H1 (cell line): ENCODE measurements around the gene NR5A1. TPM values are rescaled to one million over a fixed set of nuclear protein-coding genes. Genes with fewer than 3 reads are reported as not detected.

Experiments
- CTCF ChIA-PET: fragments of 300-600 bp; sonication (Branson Sonifier 250); formaldehyde crosslinking; loops from one replicate; lab custom pipeline; 2021; ENCODE audit not compliant: partially characterized antibody; lab: Charles Lee
- POLR2A ChIA-PET: fragments of 300-600 bp; sonication (Branson Sonifier 250); formaldehyde crosslinking; loops from one replicate; lab custom pipeline; 2021; ENCODE audit warnings: inconsistent platforms; ENCODE audit not compliant: partially characterized antibody; lab: Charles Lee
- DNase-seq, 2 experiments: peaks; one replicate each; pipeline versions ENCODE4 v3.0.0 to v3.0.0-alpha.2; 2010 to 2022; ENCODE audit warnings: low spot score in 2 of 2, low read depth in 1 of 2, mixed read lengths in 1 of 2
- FAIRE-seq: peaks from 2 replicates; lab custom pipeline; 2011; peaks lifted over from hg19 to GRCh38; lab: Jason Lieb, UNC
- H2AFZ ChIP-seq: 2 replicates; pipeline ENCODE4 v1.8.1; 2012; ENCODE audit warnings: low read length, inconsistent platforms
- H2AK5ac ChIP-seq: 2 replicates; pipeline ENCODE4 v1.6.1; 2013; ENCODE audit warnings: low read depth, low read length
- H2BK120ac ChIP-seq: replicated peaks from 2 replicates; pipeline ENCODE3; 2013; ENCODE audit warnings: low read depth, low read length, inconsistent platforms
- H2BK12ac ChIP-seq: 2 replicates; pipeline ENCODE4 v1.6.1; 2013; ENCODE audit warnings: low read depth, low read length
- H2BK15ac ChIP-seq: 2 replicates; pipeline ENCODE4 v1.6.1; 2013; ENCODE audit warnings: low read length
- H2BK20ac ChIP-seq: 2 replicates; pipeline ENCODE4 v1.6.1; 2013; ENCODE audit warnings: low read length
- H2BK5ac ChIP-seq: 2 replicates; pipeline ENCODE4 v1.6.1; 2013; ENCODE audit warnings: low read depth, low read length
- H3K14ac ChIP-seq: 2 replicates; pipeline ENCODE4 v1.6.1; 2013; ENCODE audit warnings: inconsistent platforms; ENCODE audit not compliant: insufficient read length
- H3K18ac ChIP-seq: 2 replicates; pipeline ENCODE4 v1.6.1; 2013; ENCODE audit warnings: low read length; ENCODE audit errors: extremely low read depth
- H3K23ac ChIP-seq: 2 replicates; pipeline ENCODE4 v1.6.1; 2013; ENCODE audit warnings: inconsistent platforms; ENCODE audit not compliant: insufficient read length
- H3K23me2 ChIP-seq: 2 replicates; pipeline ENCODE4 v1.6.1; 2013; ENCODE audit warnings: low read depth, low read length
- H3K27ac ChIP-seq: 2 replicates; pipeline ENCODE4 v1.6.1; 2011; ENCODE audit warnings: low read depth, low read length, inconsistent platforms
- H3K27me3 ChIP-seq, 4 experiments: replicated peaks in 1 of 4; 1 replicate in 1 of 4; 2 replicates in 3 of 4; pipeline versions ENCODE4 v1.6.1 to v1.8.1; 2011 to 2013; ENCODE audit warnings: low read length in 3 of 4, mild to moderate bottlenecking in 3 of 4, inconsistent platforms in 2 of 4, mixed read lengths in 2 of 4, moderate library complexity in 1 of 4; ENCODE audit not compliant: control insufficient read depth in 3 of 4, insufficient read depth in 3 of 4; ENCODE audit errors: extremely low read depth in 1 of 4
- H3K36me3 ChIP-seq, 4 experiments: 2 replicates each; pipeline versions ENCODE4 v1.6.1 to v1.8.1; 2011 to 2013; ENCODE audit warnings: mild to moderate bottlenecking in 4 of 4, low read length in 3 of 4, moderate library complexity in 2 of 4, control low read depth in 1 of 4, inconsistent platforms in 1 of 4; ENCODE audit not compliant: insufficient read depth in 4 of 4, control insufficient read depth in 2 of 4
- H3K4ac ChIP-seq: replicated peaks from 2 replicates; pipeline ENCODE3; 2013; ENCODE audit warnings: low read length, low read depth, mixed read lengths, inconsistent platforms; ENCODE audit not compliant: insufficient read length
- H3K4me1 ChIP-seq, 4 experiments: replicated peaks in 1 of 4; 1 replicate in 1 of 4; 2 replicates in 3 of 4; pipeline versions ENCODE4 v1.6.1 to v1.8.1; 2011 to 2013; ENCODE audit warnings: low read length in 3 of 4, inconsistent platforms in 2 of 4, mixed read lengths in 1 of 4; ENCODE audit not compliant: insufficient read depth in 4 of 4, control insufficient read depth in 3 of 4
- H3K4me2 ChIP-seq, 2 experiments: 2 replicates each; pipeline versions ENCODE4 v1.6.1 to v1.8.1; 2011 to 2013; ENCODE audit warnings: low read depth in 2 of 2, low read length in 2 of 2, control low read depth in 1 of 2, inconsistent platforms in 1 of 2, mild to moderate bottlenecking in 1 of 2; ENCODE audit not compliant: insufficient read depth in 1 of 2
- H3K4me3 ChIP-seq, 4 experiments: fragments of 200-600, 300-600 bp in 1 of 4; sonication (generic), shearing (Covaris generic), sonication (Bioruptor Twin) in 1 of 4; 2 replicates each; pipeline versions ENCODE4 v1.5.1 to v1.8.1; 2011 to 2016; ENCODE audit warnings: low read length in 4 of 4, low read depth in 3 of 4, control low read depth in 2 of 4, inconsistent platforms in 2 of 4, mild to moderate bottlenecking in 2 of 4, mixed read lengths in 1 of 4, moderate library complexity in 1 of 4; ENCODE audit not compliant: insufficient read depth in 2 of 4; ENCODE audit errors: extremely low read depth in 1 of 4
- H3K56ac ChIP-seq: replicated peaks from 2 replicates; pipeline ENCODE3; 2013; ENCODE audit warnings: low read depth, mild to moderate bottlenecking, mixed read lengths, low read length, inconsistent platforms; ENCODE audit not compliant: insufficient read length
- H3K79me1 ChIP-seq: 2 replicates; pipeline ENCODE4 v1.6.1; 2013; ENCODE audit warnings: low read depth, low read length, control low read depth
- H3K79me2 ChIP-seq, 2 experiments: 2 replicates each; pipeline versions ENCODE4 v1.6.1 to v1.8.1; 2012 to 2013; ENCODE audit warnings: low read length in 2 of 2, mild to moderate bottlenecking in 2 of 2, inconsistent platforms in 1 of 2; ENCODE audit not compliant: insufficient read depth in 2 of 2, control insufficient read depth in 1 of 2
- H3K9ac ChIP-seq, 4 experiments: replicated peaks in 1 of 4; 1 replicate in 1 of 4; 2 replicates in 3 of 4; pipeline versions ENCODE4 v1.6.1 to v1.8.1; 2011 to 2013; ENCODE audit warnings: low read depth in 3 of 4, low read length in 3 of 4, control low read depth in 2 of 4, mild to moderate bottlenecking in 2 of 4, moderate library complexity in 2 of 4, inconsistent platforms in 1 of 4; ENCODE audit errors: extremely low read depth in 1 of 4
- H3K9me3 ChIP-seq, 2 experiments: 2 replicates each; pipeline versions ENCODE4 v1.6.1 to v1.8.1; 2012 to 2013; ENCODE audit warnings: mild to moderate bottlenecking in 2 of 2, moderate library complexity in 2 of 2, control low read depth in 1 of 2, inconsistent platforms in 1 of 2, low read depth in 1 of 2, low read length in 1 of 2, mixed read lengths in 1 of 2; ENCODE audit not compliant: insufficient read depth in 2 of 2
- H4K20me1 ChIP-seq, 2 experiments: replicated peaks in 1 of 2; 2 replicates each; pipeline versions ENCODE3 to v1.8.1; 2011 to 2013; ENCODE audit warnings: inconsistent platforms in 2 of 2, low read length in 2 of 2, mild to moderate bottlenecking in 1 of 2; ENCODE audit not compliant: insufficient read depth in 2 of 2, control insufficient read depth in 1 of 2
- H4K5ac ChIP-seq: 2 replicates; pipeline ENCODE4 v1.6.1; 2013; ENCODE audit warnings: low read length, low read depth, mixed read lengths, inconsistent platforms; ENCODE audit not compliant: insufficient read length
- H4K8ac ChIP-seq: 2 replicates; pipeline ENCODE4 v1.8.0; 2013; ENCODE audit warnings: mild to moderate bottlenecking, moderate library complexity, low read length, inconsistent platforms; ENCODE audit not compliant: insufficient read depth; ENCODE audit errors: extremely low read depth
- H4K91ac ChIP-seq: replicated peaks from 2 replicates; pipeline ENCODE3; 2013; ENCODE audit warnings: low read length, mixed read lengths, inconsistent platforms; ENCODE audit not compliant: insufficient read length
- ASH2L ChIP-seq: fragments of 200-600, 300-600 bp; sonication (generic); IDR thresholded peaks from one replicate; pipeline ENCODE4 v1.7.1; 2017; ENCODE audit warnings: low read length
- BACH1 ChIP-seq: IDR thresholded peaks from 2 replicates; pipeline ENCODE4 v1.6.1; 2012; ENCODE audit warnings: low read length, improper control_type of control experiment
- CBX5 ChIP-seq: fragments of 300-800, 300-1000 bp; sonication (generic); IDR thresholded peaks from 2 replicates; pipeline ENCODE4 v1.7.1; 2016; ENCODE audit warnings: antibody characterized with exemption, low read length, low read depth
- EZH2 ChIP-seq: fragments of 200-600 bp; sonication (generic); IDR thresholded peaks from 2 replicates; pipeline ENCODE4 v1.7.1; 2012; ENCODE audit warnings: low read depth, mild to moderate bottlenecking, moderate library complexity, low read length, inconsistent platforms; ENCODE audit not compliant: severe bottlenecking
- GTF2F1 ChIP-seq: IDR thresholded peaks from 2 replicates; pipeline ENCODE4 v1.6.1; 2012; ENCODE audit warnings: low read depth, low read length, improper control_type of control experiment, borderline replicate concordance
- JUN ChIP-seq: IDR thresholded peaks from 2 replicates; pipeline ENCODE4 v1.6.1; 2011; ENCODE audit warnings: low read depth, mild to moderate bottlenecking, improper control_type of control experiment, low read length
- MAFK ChIP-seq: IDR thresholded peaks from 2 replicates; pipeline ENCODE4 v1.6.1; 2012; ENCODE audit warnings: low read depth, mild to moderate bottlenecking, improper control_type of control experiment, low read length
- MAX ChIP-seq: IDR thresholded peaks from 2 replicates; pipeline ENCODE4 v1.6.1; 2012; ENCODE audit warnings: inconsistent platforms
- RNF2 ChIP-seq: fragments of 200-900, 300-1000 bp; sonication (generic); IDR thresholded peaks from 2 replicates; pipeline ENCODE4 v1.7.1; 2016; ENCODE audit warnings: borderline replicate concordance, low read depth, mild to moderate bottlenecking, antibody characterized with exemption, low read length; ENCODE audit not compliant: poor library complexity, severe bottlenecking; ENCODE audit errors: missing control alignments
- SUZ12 ChIP-seq: fragments of 200-600 bp; sonication (generic); IDR thresholded peaks from 2 replicates; pipeline ENCODE4 v1.6.1; 2012; ENCODE audit warnings: mild to moderate bottlenecking, inconsistent platforms, low read length, moderate library complexity, mixed read lengths
- ZNF274 ChIP-seq: IDR thresholded peaks from 2 replicates; pipeline ENCODE4 v1.7.0; 2012; ENCODE audit warnings: low read length, borderline replicate concordance; ENCODE audit errors: extremely low read depth
- WGBS, 2 experiments: shearing (Covaris generic) in 1 of 2; methylation state at CpG; one replicate each; pipeline versions ENCODE4 v1.1.6 to v1.1.7; 2013 to 2015; ENCODE audit warnings: low lambda C conversion rate in 2 of 2, mixed read lengths in 2 of 2, inconsistent platforms in 1 of 2, low coverage in 1 of 2, missing lambda C conversion rate in 1 of 2; ENCODE audit not compliant: insufficient replicate concordance in 2 of 2, insufficient coverage in 1 of 2, insufficient read length in 1 of 2; ENCODE audit errors: extremely low coverage in 1 of 2, missing lambda C conversion rate in 1 of 2; 5-methylcytosine and 5-hydroxymethylcytosine counted together
- polyA plus RNA-seq, 7 experiments: library from polyadenylated mRNA; depleted of rRNA in 3 of 7; stranded (reverse) in 5 of 7; unstranded in 2 of 7; fragments of >200 nt in 5 of 7; fragments of 200-250 nt in 2 of 7; gene quantifications; 1 replicate in 5 of 7; 2 replicates in 1 of 7; 4 replicates in 1 of 7; pipeline versions ENCODE4 v1.2.1 to v1.2.3, GENCODE V29; 2011 to 2013; ENCODE audit warnings: missing spikeins in 2 of 7, mixed read lengths in 2 of 7
- total RNA-seq: library from RNA; stranded (reverse); fragmentation: NEBNext Ultra II Directional; extraction: Animal tissue kit (Norgen Biotek cat#: 25700); gene quantifications from 2 replicates; pipeline ENCODE4 v1.2.1, GENCODE V29; 2021

The NR5A1 gene
- total and polyA plus RNA-seq, 2 of the 8 experiments (the other 6 are each of a cell fraction or from before 2014, with no cell fraction given) = 0.29 to 0.58 TPM

- no peak overlapping the region for H2BK5ac ChIP-seq
- H2AK5ac ChIP-seq = no peak overlapping the region
- H3K23me2 ChIP-seq = peaks cover 7% of the 10 kb centered on the region; the same call in 1 of the 2 replicates
- no peak overlapping the region; the same call in 1 of the 2 replicates for H3K18ac ChIP-seq
- ChIA-PET CTCF (no interaction called here), POLR2A (interaction anchor here (0.7 to 1.6 kb wide), 2 partner anchors 17 to 219 kb away, joined by 3 to 4 read pairs; no protein-coding TSS in a partner anchor)
- 7% methylated on average over 57 of the region's 76 CpGs; no CpG with 5 or more reads in 1 of the 2 experiments for WGBS, 2 experiments
- H2BK12ac ChIP-seq = no peak overlapping the region
- H3K79me1 ChIP-seq = no peaks in the 10 kb centered on the region
- peaks cover 39 to 61% (median 55%) of the 10 kb centered on the region in 4 experiments for H3K27me3 ChIP-seq
- peak overlapping the region; percentile 55 for H2AFZ ChIP-seq
- H2BK120ac ChIP-seq = no peak overlapping the region
- no peak overlapping the region for H3K4ac ChIP-seq
- H3K4me3 ChIP-seq = peak overlapping the region; percentile 5 to 61 (median 18); a peak in 6 of 8 replicates
- H3K36me3 ChIP-seq = peaks cover 0 to 8% (median 0%) of the 10 kb centered on the region in 4 experiments; a peak in 1 of 8 replicates
- H3K79me2 ChIP-seq = no peaks in the 10 kb centered on the region
- no peak overlapping the region for H4K5ac ChIP-seq
- H3K14ac ChIP-seq = no peak overlapping the region
- no peak overlapping the region for H3K9ac ChIP-seq
- H4K20me1 ChIP-seq = peaks cover 0 to 2% of the 10 kb centered on the region in 2 experiments
- peak in 1 of 2 experiments; percentile 79 for DNase-seq
- TF ChIP-seq BACH1 (no peak), ZNF274 (no peak), JUN (no peak), MAFK (no peak), EZH2 (peak; percentile 97), SUZ12 (peak; percentile 99), MAX (0 out of 2 replicates have a peak, but pooled peaks have one; percentile 7), GTF2F1 (no peak), CBX5 (no peak), RNF2 (peak; percentile 98), ASH2L (peak; percentile 62)
- H3K27ac ChIP-seq = no peak overlapping the region
- H4K91ac ChIP-seq = no peak overlapping the region
- peak overlapping the region; percentile 55 to 77 for H3K4me2 ChIP-seq
- H3K4me1 ChIP-seq = peaks cover 0 to 17% (median 12%) of the 10 kb centered on the region in 4 experiments; a peak in 6 of 7 replicates
- H2BK20ac ChIP-seq = no peak overlapping the region
- H4K8ac ChIP-seq = peak overlapping the region; percentile 43; the same call in 1 of the 2 replicates
- FAIRE-seq = no peak
- H3K56ac ChIP-seq = no peak overlapping the region
- H3K9me3 ChIP-seq = no peaks in the 10 kb centered on the region; a peak in 1 of 4 replicates
- no peak overlapping the region for H2BK15ac ChIP-seq
- no peak overlapping the region for H3K23ac ChIP-seq
These were observed 3.3 kb downstream of the NR5A1 start for GRCh38 chr9:124503713-124504529.
